GM19023 (cell line): Measurements from ENCODE around the gene CYSTM1.
A peak's percentile ranks its signal among the peaks of the same experiment; 100 is the strongest.

Source experiments
- ATAC-seq: cut with Tn5 transposase; IDR thresholded peaks from one replicate; pipeline ENCODE4 v1.9.1; 2021; ENCODE audit warnings: mild to moderate bottlenecking, moderate library complexity; ENCODE audit not compliant: unreplicated experiment

The CYSTM1 gene

DNA sequence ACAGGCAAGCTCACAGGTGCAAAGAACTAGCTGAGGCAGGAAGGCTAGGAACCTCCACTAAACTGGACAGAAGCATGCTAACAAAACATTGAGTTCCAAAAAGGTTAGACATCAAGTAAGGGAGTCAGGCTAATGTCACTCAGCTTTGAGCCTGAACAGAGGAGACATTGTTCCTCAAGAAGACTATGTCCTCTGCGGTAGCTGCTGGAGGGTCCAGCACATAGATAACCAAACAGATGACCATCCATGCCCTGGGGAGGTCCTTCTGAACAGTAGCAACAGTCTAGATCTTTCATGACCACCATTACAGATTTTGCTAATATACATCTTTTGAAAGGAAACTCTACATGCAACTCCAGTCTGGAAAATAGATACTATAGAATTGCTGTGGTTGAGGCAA lies 57.7 kb downstream of the CYSTM1 start:
- ATAC-seq: no peak

DNA sequence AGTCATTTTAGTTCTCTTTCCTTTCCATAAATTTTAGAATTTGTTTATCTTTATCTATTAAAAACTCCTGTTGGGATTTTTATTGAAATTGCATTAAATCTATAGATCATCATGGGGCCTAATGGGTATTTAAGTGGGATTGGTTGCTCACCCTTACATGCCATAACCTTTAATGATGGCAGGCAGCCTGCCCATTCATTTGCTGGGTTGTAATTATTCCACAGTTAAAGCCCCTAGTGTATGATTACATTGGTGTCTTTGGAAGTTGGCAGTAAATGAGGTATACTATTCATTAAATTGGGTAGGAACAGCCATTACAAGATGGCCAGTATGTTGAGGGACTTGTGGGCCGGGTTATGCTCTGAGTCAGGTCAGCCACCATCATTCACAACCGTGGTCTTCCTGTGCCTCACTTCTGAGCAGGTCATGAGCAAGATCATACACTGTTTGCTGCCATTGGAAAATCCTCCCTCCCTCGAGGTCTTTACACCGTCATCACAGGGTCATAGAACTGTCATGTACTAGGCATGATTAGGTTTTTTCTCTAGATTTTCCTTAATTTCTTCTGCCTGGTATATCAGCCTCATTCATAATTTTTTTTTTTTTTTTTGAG lies 59.5 kb downstream of the CYSTM1 start:
- ATAC-seq: no peak

DNA sequence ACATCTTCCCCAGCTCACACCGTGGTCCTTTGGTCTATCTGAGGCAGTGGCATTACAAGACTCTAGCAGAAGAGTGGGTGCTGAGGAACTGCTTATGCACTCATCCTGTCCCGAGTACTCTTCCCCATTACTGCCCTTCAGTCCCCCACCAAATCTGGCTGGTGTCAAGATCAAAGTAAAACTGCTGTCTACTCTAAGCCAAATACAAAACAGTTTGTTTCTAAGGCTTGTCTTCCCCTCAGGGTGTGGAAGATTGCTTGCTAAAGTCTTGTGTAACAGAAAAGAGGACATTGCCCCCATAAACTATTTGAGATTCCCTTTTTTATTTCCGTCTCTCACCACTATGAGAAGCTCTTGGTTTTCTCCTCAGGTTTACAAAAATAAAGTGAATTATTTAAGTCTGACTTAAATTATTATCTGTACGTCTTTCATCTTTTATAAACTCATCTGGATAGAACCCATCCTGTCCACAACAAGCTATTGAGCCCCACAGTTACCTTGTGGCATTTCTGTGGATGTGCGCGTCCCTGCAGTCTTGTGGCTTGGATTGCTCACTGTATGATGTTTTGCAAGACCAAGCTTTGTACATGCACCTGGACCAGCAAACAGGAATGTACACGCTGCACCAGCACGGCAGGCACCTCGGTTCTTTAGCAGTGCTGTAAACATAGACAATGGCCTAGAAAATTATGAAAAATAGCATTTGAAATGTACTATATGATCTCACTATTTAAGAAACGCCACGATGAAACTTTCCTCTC lies 61.0 kb downstream of the CYSTM1 start:
- no peak for ATAC-seq

DNA sequence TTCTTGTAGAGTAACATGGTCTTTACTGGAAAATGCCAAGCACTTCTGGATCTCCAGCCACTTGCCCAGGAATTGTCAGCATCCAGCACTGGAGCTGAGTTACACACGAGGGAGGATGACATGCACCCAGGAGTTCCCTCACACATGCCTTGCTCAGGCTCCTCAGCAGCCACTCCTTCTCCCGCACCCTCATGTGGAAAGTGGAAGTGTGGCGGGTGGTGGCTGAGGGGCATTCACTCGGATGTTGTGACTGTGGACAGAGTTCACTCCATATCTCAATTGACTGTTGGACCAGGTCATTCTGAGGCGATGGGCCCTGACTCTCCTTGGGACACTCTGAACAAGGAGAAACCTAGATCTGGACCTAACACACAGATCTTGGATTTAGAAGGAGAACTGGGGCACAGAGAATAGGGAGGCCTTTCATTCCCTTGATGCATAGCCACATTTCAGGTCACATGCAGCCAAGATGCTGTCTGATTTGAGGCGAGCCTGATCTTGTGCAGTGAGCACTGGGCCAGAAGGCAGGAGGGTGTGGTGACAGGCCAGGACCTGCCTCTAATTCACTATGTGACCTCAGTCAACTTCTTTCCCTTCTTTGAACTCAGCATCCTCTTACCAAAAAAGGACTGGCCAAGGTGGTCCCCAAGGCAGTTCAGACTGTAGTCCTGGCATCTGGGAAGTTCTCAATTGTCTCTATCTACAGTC lies 62.1 kb downstream of the CYSTM1 start:
- no peak for ATAC-seq

DNA sequence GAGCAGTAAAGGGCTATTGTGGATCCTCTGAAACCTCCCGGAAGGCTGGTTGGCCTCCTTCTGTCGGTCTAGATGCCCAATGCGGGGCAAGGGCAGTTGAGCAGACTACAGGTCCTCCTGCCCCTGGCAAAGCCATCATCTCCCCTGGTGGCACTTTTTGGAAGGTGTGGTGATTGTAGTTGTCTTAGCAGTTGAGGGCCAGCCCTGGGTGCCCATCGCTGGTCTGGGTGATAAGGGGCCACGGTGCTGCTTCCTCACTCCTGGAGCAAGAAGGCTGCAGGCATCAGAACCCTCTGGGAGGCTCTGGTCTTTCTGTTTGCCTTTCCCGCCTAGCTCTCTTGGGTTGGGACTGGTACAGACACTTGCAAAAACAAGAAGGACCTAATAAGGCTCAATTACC lies 63.8 kb downstream of the CYSTM1 start:
- ATAC-seq: no peak

DNA sequence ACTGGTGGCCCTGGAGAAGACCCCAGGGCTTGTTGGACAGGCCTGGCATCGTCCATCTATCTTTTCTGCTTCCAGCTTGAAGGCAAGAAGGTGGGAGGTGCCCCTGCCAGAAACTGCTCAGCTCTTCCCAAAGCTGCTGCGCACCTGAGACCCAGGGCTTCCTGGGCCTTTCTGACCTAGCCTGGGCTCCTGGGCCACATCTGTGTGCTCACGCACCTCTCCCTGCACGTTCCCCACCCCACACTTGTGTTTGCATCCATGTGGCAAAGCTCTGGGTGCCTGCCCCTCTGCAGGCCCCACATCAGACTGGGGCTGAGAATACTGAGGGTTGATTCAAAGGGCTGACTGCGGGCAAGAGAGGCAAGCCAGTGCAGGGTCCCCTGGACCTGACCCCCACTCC lies 64.5 kb downstream of the CYSTM1 start:
- no peak for ATAC-seq

DNA sequence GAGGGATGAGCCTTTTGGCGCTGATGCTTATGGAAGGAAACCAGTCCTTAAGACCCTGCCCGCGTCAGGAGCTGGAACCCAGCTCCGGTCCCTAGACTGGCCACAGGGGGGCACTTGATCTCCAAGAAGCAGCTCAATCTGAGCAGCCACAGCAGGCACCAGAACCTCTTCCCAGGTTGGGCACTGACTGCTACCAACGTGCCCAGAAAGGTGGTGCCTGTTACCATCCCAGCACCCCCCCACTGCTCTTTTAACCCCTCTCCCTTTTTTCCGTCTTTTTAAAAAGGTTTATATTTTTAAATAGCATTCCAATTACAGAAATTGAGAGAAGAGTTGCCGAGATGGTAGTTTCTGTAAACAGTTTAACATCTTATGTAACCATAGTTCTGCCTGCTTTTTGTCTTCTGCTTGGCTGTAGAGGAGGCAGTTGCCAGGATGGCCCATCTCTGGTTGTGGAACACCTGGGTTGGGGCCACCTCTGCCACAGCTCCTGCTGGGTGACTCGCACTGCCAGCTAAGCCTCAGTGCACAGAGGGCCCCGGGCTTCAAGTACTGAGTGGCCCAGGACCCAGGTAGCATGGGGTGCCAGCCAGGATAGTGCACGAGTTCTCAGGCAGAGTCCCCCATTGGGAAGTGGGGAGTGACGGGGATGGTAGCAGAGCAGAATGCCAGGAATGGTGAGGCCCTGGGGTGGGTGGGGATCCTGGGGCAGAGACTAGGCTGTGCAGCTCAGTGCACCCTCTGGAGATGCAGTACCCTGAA lies 65.1 kb downstream of the CYSTM1 start:
- ATAC-seq: no peak

DNA sequence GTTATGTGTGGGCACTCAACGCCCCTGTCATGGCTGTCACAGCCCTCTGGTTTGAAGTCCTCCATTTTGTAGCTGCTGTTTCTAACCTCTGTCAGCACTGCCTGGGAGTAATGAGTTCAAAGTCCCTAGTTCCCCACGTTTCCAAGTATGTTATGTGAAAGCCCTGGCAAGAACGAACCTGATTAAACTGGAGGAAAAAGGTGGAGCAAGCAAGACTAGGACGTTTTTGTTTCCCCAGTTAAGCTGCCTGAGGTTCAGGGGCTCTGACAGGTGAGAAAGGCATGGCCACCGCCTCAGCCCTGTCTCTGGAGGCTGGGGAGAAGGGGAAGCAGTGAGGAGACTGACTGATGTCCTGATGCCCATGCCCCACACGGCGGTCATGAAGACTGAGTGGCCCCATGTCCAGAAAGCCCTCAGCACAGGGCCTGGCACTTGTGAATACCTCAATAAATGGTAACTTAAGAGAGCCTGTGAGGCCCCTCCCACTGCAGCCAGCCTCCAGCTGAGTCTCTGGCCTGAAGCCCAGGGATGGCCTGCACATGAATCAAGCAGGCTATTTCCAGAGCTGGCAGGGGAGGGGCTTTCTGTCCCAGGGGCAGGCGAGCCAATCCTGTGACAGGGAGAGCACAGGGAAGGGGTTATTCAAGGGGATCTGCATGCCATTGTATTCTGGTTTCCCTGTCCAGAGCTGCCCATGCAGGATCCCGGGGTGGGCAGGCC lies 66.2 kb downstream of the CYSTM1 start:
- no peak for ATAC-seq

DNA sequence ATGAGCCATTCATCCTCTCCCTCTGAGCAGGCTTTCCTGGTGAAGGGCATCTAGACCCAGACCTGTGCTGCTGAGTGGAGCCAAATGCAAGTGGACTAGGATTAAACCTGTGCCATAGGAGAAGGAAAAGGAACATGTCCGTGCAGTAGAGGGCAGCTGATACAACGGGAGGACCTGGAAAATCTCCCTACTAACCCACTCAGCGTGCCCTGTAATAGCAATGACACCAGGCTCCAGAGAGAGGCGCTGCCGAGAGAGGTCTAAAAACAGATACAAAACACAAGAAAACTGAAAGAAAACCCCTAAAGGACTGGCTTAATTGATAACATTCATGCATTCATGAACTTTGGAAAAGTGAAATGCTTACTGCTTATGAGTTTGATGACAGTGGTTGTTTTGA lies 67.1 kb downstream of the CYSTM1 start:
- no peak for ATAC-seq

DNA sequence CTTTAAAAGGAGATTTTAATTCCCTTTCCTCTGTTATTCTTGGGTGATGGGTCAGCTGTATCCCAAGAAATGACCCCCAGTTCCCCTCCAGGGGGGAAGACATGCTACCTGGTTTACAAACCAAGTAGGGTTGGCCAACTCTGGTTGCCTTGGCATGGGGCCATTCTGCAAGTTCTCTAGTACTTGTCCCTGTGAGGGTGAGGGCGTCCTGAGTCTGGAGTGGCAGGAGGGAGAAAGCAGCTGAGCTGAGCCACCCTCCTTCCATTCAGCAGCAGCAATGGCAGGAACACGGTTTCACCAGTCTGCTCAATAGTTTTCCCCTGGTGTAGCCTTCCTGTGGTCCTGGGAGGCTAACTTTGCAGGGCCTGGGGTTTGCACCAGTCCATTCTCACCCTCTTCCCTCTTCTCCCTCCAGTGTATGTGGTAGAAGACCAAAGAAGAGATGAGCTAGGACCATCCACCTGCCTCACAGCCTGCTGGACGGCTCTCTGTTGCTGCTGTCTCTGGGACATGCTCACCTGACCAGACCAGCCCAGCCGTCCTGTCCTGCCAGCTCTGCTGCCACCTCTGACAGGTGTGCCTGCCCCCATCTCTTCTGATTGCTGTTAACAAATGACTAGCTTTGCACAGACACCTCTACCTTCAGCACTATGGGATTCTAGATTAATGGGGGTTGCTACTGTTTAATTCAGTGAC lies 68.0 kb downstream of the CYSTM1 start:
- no peak for ATAC-seq

DNA sequence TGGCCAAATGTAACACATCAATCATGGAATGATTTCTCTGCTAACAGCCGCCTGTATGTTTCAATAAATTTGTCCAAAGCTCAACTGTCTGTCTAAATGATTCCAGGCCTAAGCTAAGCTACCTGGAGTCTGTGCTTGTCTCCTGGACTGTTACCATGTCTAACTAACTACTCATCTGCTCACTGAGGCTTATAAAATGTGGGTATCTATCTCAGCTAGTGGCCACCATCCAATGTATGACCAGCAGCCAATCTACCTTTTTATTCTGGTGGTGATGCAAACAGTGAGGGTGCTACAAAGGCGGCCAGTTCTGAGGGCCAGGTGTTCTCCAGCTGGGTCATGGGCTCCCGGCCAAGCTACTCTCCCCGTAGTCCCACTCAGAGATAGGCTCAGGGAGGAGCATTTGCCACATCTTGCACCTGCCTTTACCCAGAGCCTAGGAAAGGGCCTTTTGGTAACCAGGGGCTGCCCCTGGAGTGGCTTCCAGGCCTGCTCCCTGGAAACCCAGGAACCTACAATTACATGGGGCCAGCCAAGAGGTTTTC lies 68.8 kb downstream of the CYSTM1 start:
- no peak for ATAC-seq

DNA sequence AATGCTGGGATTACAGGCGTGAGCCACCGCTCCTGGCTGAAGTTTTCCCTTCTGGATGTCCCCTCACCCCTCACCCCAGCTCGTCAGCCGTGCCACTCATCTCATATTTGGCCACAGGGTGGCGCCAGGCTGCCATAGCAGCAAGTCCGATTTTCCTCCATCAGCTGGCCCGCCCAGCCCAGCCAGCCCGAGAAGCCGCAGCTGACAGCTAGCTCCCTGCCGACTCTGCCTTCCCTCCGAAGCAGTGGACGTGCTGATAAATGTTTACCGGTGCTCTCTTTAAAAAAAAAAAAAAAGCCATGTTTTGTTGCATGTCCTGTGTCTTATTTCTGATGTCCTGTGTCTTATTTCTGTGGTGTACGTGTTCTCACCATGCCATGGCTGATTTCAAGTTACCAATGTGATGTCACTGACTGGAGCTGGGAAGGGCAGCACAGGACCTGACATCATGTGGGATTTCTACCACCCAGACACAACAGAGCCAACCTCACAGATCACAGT lies 69.6 kb downstream of the CYSTM1 start:
- peak; percentile 67 for ATAC-seq

DNA sequence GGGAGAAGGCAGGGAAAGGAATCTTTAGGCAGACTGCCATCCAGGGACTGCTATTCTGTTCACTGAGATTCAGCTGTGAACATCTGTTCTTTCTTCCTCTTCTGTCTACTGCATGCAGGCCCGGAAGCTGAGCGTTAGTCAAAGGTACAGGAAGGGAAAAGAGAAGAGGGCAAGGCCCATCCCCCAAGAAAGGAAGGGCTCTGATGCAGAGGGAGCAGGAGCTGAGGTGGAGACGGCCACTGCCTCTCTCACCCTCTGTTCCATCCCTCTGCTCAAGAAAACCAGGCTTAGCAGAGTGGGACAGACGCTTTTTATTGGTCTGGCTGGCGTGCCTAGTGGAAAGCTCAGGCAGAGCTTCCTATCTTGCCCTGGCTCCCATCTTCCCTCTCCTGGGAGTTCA lies 70.4 kb downstream of the CYSTM1 start:
- ATAC-seq: no peak

DNA sequence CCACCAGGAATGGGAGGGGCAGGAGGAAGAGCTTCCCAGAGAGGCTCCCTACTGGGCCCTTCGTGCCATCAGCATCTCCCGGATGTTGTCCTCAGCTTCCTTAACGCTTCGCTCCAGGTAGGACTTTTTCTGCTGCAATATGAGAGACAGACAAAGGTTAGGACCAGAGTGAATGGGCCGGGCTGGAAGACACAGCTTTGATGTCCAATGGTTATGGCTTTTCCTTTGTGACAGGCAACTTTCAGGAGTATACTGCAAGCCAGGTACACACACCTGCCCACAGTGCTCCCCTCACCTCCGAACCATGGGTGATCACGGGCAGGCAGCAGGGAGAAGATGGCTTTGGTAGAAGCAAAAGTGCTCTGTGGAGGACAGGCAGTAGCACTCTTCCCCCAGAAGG lies 70.9 kb downstream of the CYSTM1 start:
- no peak for ATAC-seq

DNA sequence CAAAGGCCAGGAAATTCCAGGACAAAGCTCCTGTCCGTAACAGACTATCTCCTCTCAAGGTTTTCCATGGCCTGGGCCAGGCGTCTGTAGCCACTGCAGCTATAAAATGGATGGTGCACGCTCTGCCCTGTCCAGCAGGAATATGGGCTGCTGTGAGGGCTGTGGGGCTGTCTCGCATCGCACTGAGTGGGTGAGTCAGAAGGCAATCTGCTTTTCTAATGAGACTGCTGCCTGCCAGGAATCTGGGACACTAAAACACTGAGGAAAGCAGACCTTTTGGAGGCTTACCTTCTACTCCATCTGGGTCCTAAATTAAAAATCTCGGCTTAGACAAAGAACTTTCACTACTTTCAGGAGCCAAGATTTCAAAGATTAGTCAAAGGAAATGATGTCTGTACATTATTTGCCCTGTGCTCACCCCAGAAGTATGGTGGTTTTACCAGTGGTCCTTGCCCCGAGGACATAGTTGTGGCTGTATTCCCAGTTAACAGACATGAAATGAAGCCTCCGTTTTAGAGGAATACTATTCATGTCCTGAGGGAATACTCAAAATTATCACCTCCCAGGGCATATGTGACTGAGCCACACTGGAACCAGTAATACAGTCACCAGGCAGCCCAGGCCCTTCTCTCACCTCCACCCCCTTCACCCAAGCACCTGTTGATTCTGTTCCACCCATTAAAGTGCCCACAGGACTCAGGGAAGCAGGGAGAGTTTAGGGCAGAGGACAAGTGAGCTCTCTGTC lies 71.6 kb downstream of the CYSTM1 start:
- ATAC-seq: no peak

DNA sequence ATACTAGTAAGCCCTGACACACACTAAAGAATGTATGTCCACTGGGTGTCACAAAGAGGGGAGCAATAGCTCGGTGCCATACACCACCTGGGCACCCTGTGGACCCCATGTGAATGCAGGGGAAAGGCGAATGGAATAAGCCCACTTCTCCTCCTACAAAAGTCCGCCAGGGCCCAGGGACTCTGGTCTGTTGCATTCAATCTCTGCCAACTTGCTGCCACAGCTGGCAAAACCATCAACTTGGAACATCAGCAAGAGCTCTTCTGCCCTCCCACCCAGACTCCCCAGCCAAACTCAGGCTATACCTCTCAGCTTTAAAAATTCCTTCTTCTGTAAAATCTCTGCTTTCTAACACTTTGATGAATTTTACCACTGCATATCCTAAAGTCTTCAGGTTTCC lies 73.4 kb downstream of the CYSTM1 start:
- ATAC-seq: no peak

DNA sequence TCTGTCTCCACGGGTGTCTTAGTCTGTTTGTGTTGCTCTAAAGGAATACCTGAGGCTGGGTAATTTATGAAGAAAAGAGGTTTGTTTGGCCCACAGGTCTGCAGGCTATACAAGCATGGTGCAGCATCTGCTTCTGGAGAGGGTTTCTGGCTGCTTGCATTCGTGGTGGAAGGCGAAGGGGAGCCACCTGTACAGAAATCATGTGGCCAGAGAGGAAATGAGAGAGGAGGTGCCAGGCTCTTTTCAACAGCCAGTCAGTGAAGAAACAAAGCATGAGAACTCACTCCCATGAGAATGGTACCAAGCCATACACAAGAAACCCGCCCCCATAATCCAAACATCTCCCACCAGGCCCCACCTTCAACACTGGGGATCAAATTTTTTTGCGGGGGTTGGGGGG lies 74.5 kb downstream of the CYSTM1 start:
- no peak for ATAC-seq

DNA sequence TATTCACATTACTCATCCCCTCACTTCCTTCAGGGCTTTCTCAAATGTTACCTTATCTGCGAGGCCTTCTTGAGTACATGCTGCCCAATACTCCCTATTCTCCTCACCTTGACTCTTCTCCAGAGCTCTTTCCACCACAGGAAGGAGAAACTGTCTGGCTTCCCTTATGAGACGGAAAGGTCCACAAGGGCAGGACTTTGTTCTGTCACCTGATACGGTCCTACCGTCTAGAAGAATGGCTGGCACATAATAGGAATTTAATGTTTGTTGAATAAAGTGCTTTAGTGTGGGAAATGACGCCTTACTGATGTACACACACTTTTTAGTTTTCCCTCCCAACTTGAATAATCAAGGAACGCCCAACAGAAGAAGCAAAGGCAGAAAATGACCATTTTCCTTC lies 75.4 kb downstream of the CYSTM1 start:
- ATAC-seq: no peak

DNA sequence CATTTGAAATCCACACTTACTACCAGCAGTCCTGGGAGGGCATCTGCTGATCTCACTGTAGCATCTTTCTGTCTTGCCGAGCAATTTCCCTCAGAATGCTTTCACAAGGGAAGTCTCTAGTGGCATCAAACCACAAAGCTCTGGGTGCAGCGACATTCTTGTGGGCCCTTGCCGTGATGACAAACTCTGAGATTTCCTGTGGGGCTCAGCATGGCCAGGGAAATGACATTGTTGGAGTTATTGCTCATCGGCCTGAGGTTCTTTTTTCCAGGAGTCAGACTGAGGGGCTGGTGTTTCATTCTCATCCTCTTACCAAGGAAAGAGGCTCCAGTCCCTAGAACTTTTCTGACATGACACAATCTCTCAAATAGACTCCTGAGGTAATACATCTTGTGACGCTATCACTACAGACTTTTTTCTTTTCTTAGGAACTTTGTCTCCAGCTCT lies 76.6 kb downstream of the CYSTM1 start:
- peak; percentile 62 for ATAC-seq
